ENCODE measurements around the gene SLC23A2. TPM values are rescaled to one million over a fixed set of nuclear protein-coding genes. Genes with fewer than 3 reads are reported as not detected.

SLC23A2 gene
- total RNA-seq, 1 experiment from 2014 or later = 24.0 TPM

DNA sequence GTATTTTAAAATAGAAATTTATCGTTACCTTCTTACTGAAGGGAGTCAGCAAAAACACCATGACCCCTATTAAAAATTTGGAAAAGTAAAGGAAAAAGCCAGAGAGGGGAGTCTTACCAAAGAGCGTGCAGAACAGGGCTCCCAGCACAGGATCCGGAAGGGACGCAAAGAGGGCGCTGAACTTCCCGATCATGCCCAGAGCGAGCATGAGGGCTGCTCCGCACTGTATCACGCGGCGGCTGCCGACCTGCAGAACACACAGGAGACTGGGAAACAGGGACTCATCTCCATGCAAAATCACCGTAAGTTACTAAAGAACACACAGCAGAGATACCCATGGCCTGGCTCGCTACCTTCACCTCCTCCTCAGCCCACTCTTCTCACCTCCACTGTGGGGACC lies 138.6 kb downstream of the SLC23A2 start:
- DNase-seq (ENCODE audit: unreplicated experiment) = no peak
- CTCF ChIA-PET = no interaction called here
- POLR2A ChIA-PET = no interaction called here
- no peaks in the 10 kb centered on the region for H3K9me3 Mint-ChIP-seq (ENCODE audit: unreplicated experiment)
- no TSS peak for BruUV-seq (replicated peaks)
- H3K4me3 Mint-ChIP-seq (ENCODE audit: unreplicated experiment) = no peak overlapping the region
- no peaks in the 10 kb centered on the region for H3K27me3 Mint-ChIP-seq (ENCODE audit: insufficient read depth, unreplicated experiment)
- intact Hi-C loops (cut with micrococcal nuclease) = no loop called here
- H3K4me1 Mint-ChIP-seq (ENCODE audit: insufficient read depth, unreplicated experiment) = peaks cover 4% of the 10 kb centered on the region
- TF ChIP-seq, protein P1, sequence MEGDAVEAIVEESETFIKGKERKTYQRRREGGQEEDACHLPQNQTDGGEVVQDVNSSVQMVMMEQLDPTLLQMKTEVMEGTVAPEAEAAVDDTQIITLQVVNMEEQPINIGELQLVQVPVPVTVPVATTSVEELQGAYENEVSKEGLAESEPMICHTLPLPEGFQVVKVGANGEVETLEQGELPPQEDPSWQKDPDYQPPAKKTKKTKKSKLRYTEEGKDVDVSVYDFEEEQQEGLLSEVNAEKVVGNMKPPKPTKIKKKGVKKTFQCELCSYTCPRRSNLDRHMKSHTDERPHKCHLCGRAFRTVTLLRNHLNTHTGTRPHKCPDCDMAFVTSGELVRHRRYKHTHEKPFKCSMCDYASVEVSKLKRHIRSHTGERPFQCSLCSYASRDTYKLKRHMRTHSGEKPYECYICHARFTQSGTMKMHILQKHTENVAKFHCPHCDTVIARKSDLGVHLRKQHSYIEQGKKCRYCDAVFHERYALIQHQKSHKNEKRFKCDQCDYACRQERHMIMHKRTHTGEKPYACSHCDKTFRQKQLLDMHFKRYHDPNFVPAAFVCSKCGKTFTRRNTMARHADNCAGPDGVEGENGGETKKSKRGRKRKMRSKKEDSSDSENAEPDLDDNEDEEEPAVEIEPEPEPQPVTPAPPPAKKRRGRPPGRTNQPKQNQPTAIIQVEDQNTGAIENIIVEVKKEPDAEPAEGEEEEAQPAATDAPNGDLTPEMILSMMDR (IDR thresholded peaks at IDR 0.05; ENCODE audit: unreplicated experiment) = no peak
- H3K36me3 Mint-ChIP-seq (ENCODE audit: insufficient read depth, unreplicated experiment) = peaks cover 66% of the 10 kb centered on the region
- no peak overlapping the region for H3K27ac Mint-ChIP-seq (ENCODE audit: low read depth, unreplicated experiment)

DNA sequence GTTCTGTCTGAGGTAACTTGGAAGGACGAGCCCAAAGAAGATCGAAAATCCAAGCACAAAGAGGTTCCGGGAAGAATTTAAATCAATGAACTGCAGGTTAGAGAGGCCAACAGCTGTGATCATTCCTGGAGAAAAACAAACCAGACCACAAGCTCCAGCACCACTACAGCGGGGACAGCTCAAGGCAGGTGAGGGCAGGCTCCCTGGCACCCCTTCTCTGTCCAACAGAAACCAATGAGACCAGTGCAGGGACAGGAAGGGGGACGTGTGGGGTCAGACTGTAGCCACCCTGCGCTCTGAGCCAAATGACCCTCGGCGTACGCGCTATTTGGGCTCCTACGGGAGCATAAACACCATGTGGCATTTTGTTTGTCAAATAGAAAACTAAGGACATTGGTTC lies 139.3 kb downstream of the SLC23A2 start:
- CTCF ChIA-PET = no interaction called here
- peaks cover 65% of the 10 kb centered on the region for H3K36me3 Mint-ChIP-seq (ENCODE audit: insufficient read depth, unreplicated experiment)
- no peak for DNase-seq (ENCODE audit: unreplicated experiment)
- H3K27ac Mint-ChIP-seq (ENCODE audit: low read depth, unreplicated experiment) = no peak overlapping the region
- TF ChIP-seq, protein P1 (IDR thresholded peaks at IDR 0.05; ENCODE audit: unreplicated experiment) = no peak
- H3K4me1 Mint-ChIP-seq (ENCODE audit: insufficient read depth, unreplicated experiment) = peaks cover under 1% of the 10 kb centered on the region
- POLR2A ChIA-PET = no interaction called here
- no peaks in the 10 kb centered on the region for H3K9me3 Mint-ChIP-seq (ENCODE audit: unreplicated experiment)
- no peak overlapping the region for H3K4me3 Mint-ChIP-seq (ENCODE audit: unreplicated experiment)
- BruUV-seq (replicated peaks) = no TSS peak
- intact Hi-C loops (cut with micrococcal nuclease) = no loop called here
- no peaks in the 10 kb centered on the region for H3K27me3 Mint-ChIP-seq (ENCODE audit: insufficient read depth, unreplicated experiment)

DNA sequence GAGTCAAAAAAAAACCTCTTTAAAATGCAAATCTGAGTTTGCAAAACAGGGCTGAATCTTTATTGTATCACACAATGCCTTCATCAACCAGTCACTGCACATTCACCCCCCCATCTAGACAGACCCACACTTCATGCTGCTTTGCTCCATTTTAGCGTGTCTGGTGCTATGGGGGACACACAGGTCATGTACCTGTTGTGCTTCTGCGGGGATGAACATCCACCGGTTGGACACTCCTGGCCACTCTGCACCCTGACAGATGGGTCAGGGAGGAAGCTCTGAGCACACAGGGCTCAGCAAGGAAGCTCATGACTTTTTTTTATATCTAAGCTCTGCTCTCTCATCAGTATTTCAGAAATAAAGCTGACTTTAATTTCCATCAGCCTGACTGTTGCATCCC lies 143.3 kb downstream of the SLC23A2 start:
- no TSS peak for BruUV-seq (replicated peaks)
- H3K9me3 Mint-ChIP-seq (ENCODE audit: unreplicated experiment) = no peaks in the 10 kb centered on the region
- no peaks in the 10 kb centered on the region for H3K4me1 Mint-ChIP-seq (ENCODE audit: insufficient read depth, unreplicated experiment)
- TF ChIP-seq, protein P1 (IDR thresholded peaks at IDR 0.05; ENCODE audit: unreplicated experiment) = no peak
- intact Hi-C loops (cut with micrococcal nuclease) = no loop called here
- CTCF ChIA-PET = interaction anchor here (0.6 kb wide), 1 partner anchor 27 kb away, joined by 3 read pairs; no protein-coding TSS in a partner anchor
- POLR2A ChIA-PET = no interaction called here
- peaks cover 56% of the 10 kb centered on the region for H3K36me3 Mint-ChIP-seq (ENCODE audit: insufficient read depth, unreplicated experiment)
- H3K27me3 Mint-ChIP-seq (ENCODE audit: insufficient read depth, unreplicated experiment) = no peaks in the 10 kb centered on the region
- no peak for DNase-seq (ENCODE audit: unreplicated experiment)
- H3K4me3 Mint-ChIP-seq (ENCODE audit: unreplicated experiment) = no peak overlapping the region
- no peak overlapping the region for H3K27ac Mint-ChIP-seq (ENCODE audit: low read depth, unreplicated experiment)

DNA sequence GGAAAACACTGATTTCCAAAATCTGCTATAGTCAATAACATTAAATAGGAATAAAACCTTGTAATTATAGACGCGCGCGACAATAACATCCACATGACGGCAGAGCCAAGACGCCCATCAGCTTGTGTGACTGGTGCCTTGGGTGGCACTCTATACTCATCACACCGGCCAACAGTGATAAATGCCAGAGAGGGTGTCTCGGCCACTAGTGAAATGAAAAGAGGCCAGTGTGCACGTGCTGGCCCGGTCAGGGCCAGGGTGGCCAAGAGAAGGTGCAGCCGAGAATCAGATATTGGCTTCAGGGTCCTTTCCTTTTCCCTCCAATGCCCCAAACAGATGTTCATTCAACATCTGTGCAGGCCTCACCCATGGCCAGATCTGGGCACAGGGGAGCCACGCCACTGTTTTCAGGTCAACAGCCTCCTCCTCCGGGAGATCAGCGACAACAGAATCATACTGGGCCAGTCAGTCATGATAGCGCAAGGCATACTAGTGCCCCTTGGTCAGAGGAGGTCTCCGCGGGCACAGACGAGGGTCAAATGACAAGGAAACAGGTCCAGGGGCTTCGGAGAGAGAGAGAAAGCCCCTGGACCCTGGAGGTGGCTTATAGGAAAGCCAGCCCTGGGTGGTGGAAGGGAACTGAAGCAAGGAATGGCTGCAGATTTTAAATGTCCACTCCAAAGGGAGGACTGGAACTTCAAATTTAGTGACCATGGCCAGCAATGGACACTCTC lies 145.1 kb downstream of the SLC23A2 start:
- POLR2A ChIA-PET = no interaction called here
- H3K4me1 Mint-ChIP-seq (ENCODE audit: insufficient read depth, unreplicated experiment) = no peaks in the 10 kb centered on the region
- CTCF ChIA-PET = interaction anchor here (1.1 kb wide), 1 partner anchor 44 kb away, joined by 3 read pairs; no protein-coding TSS in a partner anchor
- H3K36me3 Mint-ChIP-seq (ENCODE audit: insufficient read depth, unreplicated experiment) = peaks cover 46% of the 10 kb centered on the region
- no peaks in the 10 kb centered on the region for H3K27me3 Mint-ChIP-seq (ENCODE audit: insufficient read depth, unreplicated experiment)
- H3K9me3 Mint-ChIP-seq (ENCODE audit: unreplicated experiment) = no peaks in the 10 kb centered on the region
- H3K27ac Mint-ChIP-seq (ENCODE audit: low read depth, unreplicated experiment) = no peak overlapping the region
- no peak for DNase-seq (ENCODE audit: unreplicated experiment)
- no TSS peak for BruUV-seq (replicated peaks)
- TF ChIP-seq, protein P1 (IDR thresholded peaks at IDR 0.05; ENCODE audit: unreplicated experiment) = no peak
- no peak overlapping the region for H3K4me3 Mint-ChIP-seq (ENCODE audit: unreplicated experiment)
- intact Hi-C loops (cut with micrococcal nuclease) = no loop called here

All from MCF 10A (cell line).